ENCODE results near the gene ADAT3.

DNA sequence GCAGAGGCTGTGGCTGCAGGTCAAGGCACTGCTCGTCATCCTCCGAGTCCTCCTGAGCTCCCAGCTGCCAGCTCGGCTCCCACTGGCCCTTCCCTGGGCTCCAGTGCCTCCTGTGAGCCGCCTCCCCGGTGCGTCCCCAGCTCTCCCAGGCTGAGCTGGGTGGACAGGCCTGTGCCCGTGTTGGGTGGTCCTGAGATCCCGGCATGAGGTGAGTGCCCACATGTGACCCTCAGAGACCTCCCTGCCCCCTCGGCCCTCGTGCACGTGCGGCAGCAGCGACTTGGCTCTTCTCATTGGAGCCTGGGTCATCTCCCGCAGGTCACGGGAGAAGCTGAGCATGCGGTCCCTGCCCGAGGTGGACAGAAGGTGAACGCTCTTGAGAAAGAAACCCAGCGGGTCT, 15.4 kb downstream of the ADAT3 start:
- TF ChIP-seq, protein P1, sequence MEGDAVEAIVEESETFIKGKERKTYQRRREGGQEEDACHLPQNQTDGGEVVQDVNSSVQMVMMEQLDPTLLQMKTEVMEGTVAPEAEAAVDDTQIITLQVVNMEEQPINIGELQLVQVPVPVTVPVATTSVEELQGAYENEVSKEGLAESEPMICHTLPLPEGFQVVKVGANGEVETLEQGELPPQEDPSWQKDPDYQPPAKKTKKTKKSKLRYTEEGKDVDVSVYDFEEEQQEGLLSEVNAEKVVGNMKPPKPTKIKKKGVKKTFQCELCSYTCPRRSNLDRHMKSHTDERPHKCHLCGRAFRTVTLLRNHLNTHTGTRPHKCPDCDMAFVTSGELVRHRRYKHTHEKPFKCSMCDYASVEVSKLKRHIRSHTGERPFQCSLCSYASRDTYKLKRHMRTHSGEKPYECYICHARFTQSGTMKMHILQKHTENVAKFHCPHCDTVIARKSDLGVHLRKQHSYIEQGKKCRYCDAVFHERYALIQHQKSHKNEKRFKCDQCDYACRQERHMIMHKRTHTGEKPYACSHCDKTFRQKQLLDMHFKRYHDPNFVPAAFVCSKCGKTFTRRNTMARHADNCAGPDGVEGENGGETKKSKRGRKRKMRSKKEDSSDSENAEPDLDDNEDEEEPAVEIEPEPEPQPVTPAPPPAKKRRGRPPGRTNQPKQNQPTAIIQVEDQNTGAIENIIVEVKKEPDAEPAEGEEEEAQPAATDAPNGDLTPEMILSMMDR (IDR thresholded peaks at IDR 0.05) = no peak
- no peak for TF ChIP-seq POLR2A (IDR thresholded peaks at IDR 0.05)
